IPS DF 19.7 (cell line): ENCODE data around the gene SLC7A1.

ENCODE experiments used
- DNase-seq: peaks from one replicate; pipeline ENCODE4 v3.0.0-alpha.2; 2013; ENCODE audit warnings: low read depth, low spot score

Gene SLC7A1

GRCh38 chr13:29530901-29531300, 64.6 kb downstream of the SLC7A1 start:
- no peak for DNase-seq

GRCh38 chr13:29529754-29530153, 65.7 kb downstream of the SLC7A1 start:
- DNase-seq: no peak

- no peak for DNase-seq
Observed at GRCh38 chr13:29527916-29528315, 67.6 kb downstream of the SLC7A1 start.

GRCh38 chr13:29527511-29527910, 68.0 kb downstream of the SLC7A1 start:
- DNase-seq: no peak

- DNase-seq: no peak
Observed at GRCh38 chr13:29526741-29527140, 68.7 kb downstream of the SLC7A1 start.

GRCh38 chr13:29525757-29526156, 69.7 kb downstream of the SLC7A1 start:
- DNase-seq: no peak

- DNase-seq: no peak
Observed at GRCh38 chr13:29524641-29525040, 70.8 kb downstream of the SLC7A1 start.

- DNase-seq: no peak
Observed at GRCh38 chr13:29524176-29524575, 71.3 kb downstream of the SLC7A1 start.

- DNase-seq: no peak
Observed at GRCh38 chr13:29523199-29523961, 72.1 kb downstream of the SLC7A1 start.

GRCh38 chr13:29522044-29522685, 73.3 kb downstream of the SLC7A1 start:
- DNase-seq: no peak

GRCh38 chr13:29521336-29521735, 74.2 kb downstream of the SLC7A1 start:
- no peak for DNase-seq

- DNase-seq: no peak
Observed at GRCh38 chr13:29520671-29521070, 74.8 kb downstream of the SLC7A1 start.

- DNase-seq: no peak
Observed at GRCh38 chr13:29519921-29520320, 75.6 kb downstream of the SLC7A1 start.

GRCh38 chr13:29516880-29517279, 78.6 kb downstream of the SLC7A1 start:
- DNase-seq: no peak

GRCh38 chr13:29516012-29516411, 79.5 kb downstream of the SLC7A1 start:
- DNase-seq: no peak

- DNase-seq: no peak
Observed at GRCh38 chr13:29515372-29515771, 80.1 kb downstream of the SLC7A1 start.

- DNase-seq: no peak
Observed at GRCh38 chr13:29514720-29515310, 80.7 kb downstream of the SLC7A1 start.

- DNase-seq: no peak
Observed at GRCh38 chr13:29513981-29514719, 81.3 kb downstream of the SLC7A1 start.

GRCh38 chr13:29513002-29513980, 82.2 kb downstream of the SLC7A1 start:
- DNase-seq: no peak

- DNase-seq: no peak
Observed at GRCh38 chr13:29511980-29512379, 83.5 kb downstream of the SLC7A1 start.
